ENCODE measurements around the gene NEGR1.

- TF ChIP-seq EZH2 (IDR thresholded peaks at IDR 0.05; ENCODE audit: borderline replicate concordance, low read depth, low read length, severe bottlenecking), result no peak
- TF ChIP-seq CTCF (IDR thresholded peaks at IDR 0.05; ENCODE audit: extremely low read depth in 1 of 2, insufficient read depth in 1 of 2, low read depth in 1 of 2, low read length in 2 of 2), result no peak
- no peak for TF ChIP-seq MAX (IDR thresholded peaks at IDR 0.05; ENCODE audit: insufficient read depth, insufficient read length)
- TF ChIP-seq POLR2A (IDR thresholded peaks at IDR 0.05; ENCODE audit: low read depth, low read length), result no peak
- TF ChIP-seq FOS (IDR thresholded peaks at IDR 0.05; ENCODE audit: borderline replicate concordance, insufficient read depth, low read length), result no peak
- no peak for TF ChIP-seq JUN (IDR thresholded peaks at IDR 0.05; ENCODE audit: borderline replicate concordance, insufficient read depth, insufficient read length, low read depth)
- TF ChIP-seq POLR2AphosphoS5 (IDR thresholded peaks at IDR 0.05; ENCODE audit: insufficient read depth, low read depth, low read length), result no peak
Measured at GRCh38 chr1:71618191-71618590, 664.1 kb downstream of the NEGR1 start.
